ENCODE results near the gene KPNA5. TPM values are rescaled to one million over a fixed set of nuclear protein-coding genes. Genes with fewer than 3 reads are reported as not detected.
"Not testable (repeated sequence)": the region's sequence is repeated elsewhere in the genome, so short reads cannot be mapped to it uniquely, and the experiment has no call there.

KPNA5 gene
- total RNA-seq, 2 experiments from 2014 or later: 10.4 to 13.6 TPM

DNA sequence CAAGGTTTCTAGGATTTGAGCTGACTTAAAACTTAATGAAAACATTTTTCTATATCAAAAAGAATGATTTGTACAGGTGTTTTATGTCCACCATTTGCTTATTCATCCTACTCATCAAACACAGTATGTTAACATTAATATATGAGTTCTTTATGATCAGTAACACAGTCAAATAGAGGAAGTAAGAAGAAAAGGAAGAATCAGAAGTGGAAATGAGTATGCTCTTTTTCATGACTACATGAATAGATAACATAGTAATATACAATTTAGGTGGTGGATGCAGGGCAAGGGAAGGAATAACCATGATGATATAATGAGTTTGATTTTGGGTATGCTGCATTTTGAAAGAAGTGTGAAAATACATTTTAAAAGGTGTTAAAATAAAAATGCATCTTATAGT is 16.5 kb downstream of the KPNA5 start:
- Mint-ChIP-seq H3K27me3 (no peaks in the 10 kb centered on the region), H3K36me3 (ENCODE audit: low read depth) (peaks cover 41% of the 10 kb centered on the region), H3K27ac (no peak overlapping the region), H3K4me1 (peaks cover 41% of the 10 kb centered on the region), H3K4me3 (no peak overlapping the region), H3K9me3 (ENCODE audit: low read depth) (no peaks in the 10 kb centered on the region)
- no peak for ATAC-seq
- ChIA-PET CTCF (no interaction called here), POLR2A (no interaction called here)
- intact Hi-C loops (cut with DNase I, micrococcal nuclease): no loop called here
- DNase-seq: no peak

- POLR2A ChIA-PET: not testable (repeated sequence)
Measured at GRCh38 chr6:116703888-116704287, 22.9 kb downstream of the KPNA5 start.

DNA sequence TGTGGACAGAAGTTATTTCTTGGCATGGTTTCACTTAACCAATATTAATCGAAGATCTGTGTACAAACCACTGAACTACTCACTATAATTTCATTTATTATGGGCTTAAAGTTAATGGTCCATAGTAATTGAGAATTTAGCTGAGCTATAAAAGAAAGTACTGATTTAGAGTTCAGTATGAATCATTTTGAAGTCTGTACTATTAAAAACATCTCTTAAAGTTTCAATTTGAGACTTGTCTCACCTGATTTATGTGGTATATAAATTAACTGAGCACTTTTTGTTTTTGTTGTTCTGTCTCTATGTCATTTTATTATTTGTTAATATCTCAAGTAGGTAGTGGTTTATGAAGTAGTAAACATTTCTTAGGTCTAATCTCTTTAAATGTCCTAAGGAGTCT is 24.9 kb downstream of the KPNA5 start:
- H3K36me3 Mint-ChIP-seq (ENCODE audit: low read depth): peaks cover 36% of the 10 kb centered on the region

More at GRCh38 chr6:116703888-116704287, 22.9 kb downstream of the KPNA5 start:
- H3K36me3 Mint-ChIP-seq (ENCODE audit: low read depth): peaks cover 43% of the 10 kb centered on the region
- intact Hi-C loops (cut with DNase I, micrococcal nuclease); H3K9me3 Mint-ChIP-seq (ENCODE audit: low read depth); DNase-seq; H3K27ac Mint-ChIP-seq; H3K27me3 Mint-ChIP-seq; H3K4me3 Mint-ChIP-seq; ATAC-seq; H3K4me1 Mint-ChIP-seq: not testable (repeated sequence)
- CTCF ChIA-PET: interaction anchor here (0.6 kb wide), 1 partner anchor 52 kb away, joined by 3 read pairs; no protein-coding TSS in a partner anchor

GRCh38 chr6:116714296-116714695 is 33.3 kb downstream of the KPNA5 start:
- CTCF ChIA-PET: no interaction called here

More for the DNA sequence above, 24.9 kb downstream of the KPNA5 start:
- CTCF ChIA-PET: interaction anchor here (1.3 kb wide), 1 partner anchor 11 kb away, joined by 3 read pairs; no protein-coding TSS in a partner anchor
- intact Hi-C loops (cut with DNase I, micrococcal nuclease): no loop called here
- peaks cover 4% of the 10 kb centered on the region for H3K4me1 Mint-ChIP-seq
- no peak overlapping the region for H3K4me3 Mint-ChIP-seq
- H3K27me3 Mint-ChIP-seq: no peaks in the 10 kb centered on the region
- DNase-seq (no peak), ATAC-seq (no peak)
- H3K9me3 Mint-ChIP-seq (ENCODE audit: low read depth): no peaks in the 10 kb centered on the region
- POLR2A ChIA-PET: no interaction called here
- no peak overlapping the region for H3K27ac Mint-ChIP-seq

DNA sequence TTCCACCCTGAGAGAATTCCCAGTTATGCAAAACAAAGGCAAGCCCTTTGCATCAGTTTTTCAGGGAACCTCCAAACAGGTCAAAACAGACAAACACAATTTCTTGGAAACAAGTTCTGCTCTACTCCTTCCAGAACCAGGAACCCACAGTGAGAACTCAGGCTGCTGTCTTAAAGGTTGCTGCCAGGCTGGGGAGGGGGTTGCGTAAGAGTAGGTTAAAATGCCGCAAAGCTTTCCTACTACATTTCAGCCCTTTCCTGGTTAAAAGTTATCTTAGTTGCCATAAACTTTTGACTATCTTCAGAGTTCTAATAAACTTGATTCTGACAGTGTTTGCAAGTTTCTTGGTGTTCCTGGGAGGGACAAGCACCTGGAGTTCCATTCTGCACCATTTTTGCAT is 33.8 kb downstream of the KPNA5 start:
- intact Hi-C loops (cut with DNase I, micrococcal nuclease): no loop called here
- Mint-ChIP-seq H3K27me3 (no peaks in the 10 kb centered on the region), H3K9me3 (ENCODE audit: low read depth) (no peaks in the 10 kb centered on the region), H3K27ac (no peak overlapping the region), H3K36me3 (ENCODE audit: low read depth) (peaks cover 44% of the 10 kb centered on the region), H3K4me1 (peaks cover 17% of the 10 kb centered on the region), H3K4me3 (no peak overlapping the region)
- POLR2A ChIA-PET: no interaction called here
- CTCF ChIA-PET: interaction anchor here (0.6 kb wide), 1 partner anchor 97 kb away, joined by 3 read pairs; no protein-coding TSS in a partner anchor
- DNase-seq: no peak
- ATAC-seq: no peak

More at GRCh38 chr6:116714296-116714695, 33.3 kb downstream of the KPNA5 start:
- Mint-ChIP-seq H3K9me3 (ENCODE audit: low read depth) (no peaks in the 10 kb centered on the region), H3K36me3 (ENCODE audit: low read depth) (peaks cover 44% of the 10 kb centered on the region), H3K4me1 (peaks cover 17% of the 10 kb centered on the region), H3K27me3 (no peaks in the 10 kb centered on the region), H3K4me3 (no peak overlapping the region), H3K27ac (no peak overlapping the region)
- ATAC-seq (no peak), DNase-seq (no peak)
- POLR2A ChIA-PET: no interaction called here
- intact Hi-C loops (cut with DNase I, micrococcal nuclease): no loop called here

GRCh38 chr6:116726947-116727346 is 45.9 kb downstream of the KPNA5 start:
- Mint-ChIP-seq H3K4me1 (no peaks in the 10 kb centered on the region), H3K27ac (no peak overlapping the region), H3K27me3 (no peaks in the 10 kb centered on the region), H3K36me3 (ENCODE audit: low read depth) (peaks cover 52% of the 10 kb centered on the region), H3K4me3 (no peak overlapping the region), H3K9me3 (ENCODE audit: low read depth) (no peaks in the 10 kb centered on the region)
- intact Hi-C loops (cut with DNase I, micrococcal nuclease): no loop called here
- ChIA-PET POLR2A (no interaction called here), CTCF (no interaction called here)
- no peak for DNase-seq
- ATAC-seq: no peak

GRCh38 chr6:116730513-116730912 is 49.5 kb downstream of the KPNA5 start:
- peaks cover 55% of the 10 kb centered on the region for H3K36me3 Mint-ChIP-seq (ENCODE audit: low read depth)
- H3K4me1 Mint-ChIP-seq: no peaks in the 10 kb centered on the region
- peaks cover 4% of the 10 kb centered on the region for H3K9me3 Mint-ChIP-seq (ENCODE audit: low read depth)
- H3K4me3 Mint-ChIP-seq: no peak overlapping the region
- ChIA-PET CTCF (no interaction called here), POLR2A (no interaction called here)
- no peaks in the 10 kb centered on the region for H3K27me3 Mint-ChIP-seq
- no peak overlapping the region for H3K27ac Mint-ChIP-seq
- no peak for DNase-seq
- intact Hi-C loops (cut with DNase I, micrococcal nuclease): no loop called here
- ATAC-seq: no peak

DNA sequence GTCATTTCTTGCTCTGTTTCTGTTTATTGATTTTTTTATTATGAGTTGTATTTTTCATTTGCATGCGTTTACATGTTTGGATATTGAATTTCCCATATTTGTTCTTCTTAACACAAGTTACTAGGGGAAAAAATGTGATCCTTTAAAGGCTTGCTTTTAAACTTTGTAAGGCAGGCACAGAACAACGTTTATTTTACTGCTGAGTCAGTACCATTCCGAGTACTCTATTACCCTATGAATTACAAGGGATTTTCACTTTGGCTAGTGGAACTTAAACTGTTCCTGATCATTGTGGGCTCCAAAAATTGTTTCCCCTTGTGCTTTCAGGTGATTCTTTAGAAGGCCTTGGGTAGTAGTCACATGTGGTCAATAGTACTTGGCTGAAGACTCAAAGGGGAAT is 56.0 kb downstream of the KPNA5 start:
- ChIA-PET POLR2A (no interaction called here), CTCF (no interaction called here)
- no peak overlapping the region for H3K27ac Mint-ChIP-seq
- ATAC-seq (no peak), DNase-seq (no peak)
- peaks cover 41% of the 10 kb centered on the region for H3K36me3 Mint-ChIP-seq (ENCODE audit: low read depth)
- peaks cover 29% of the 10 kb centered on the region for H3K9me3 Mint-ChIP-seq (ENCODE audit: low read depth)
- H3K4me3 Mint-ChIP-seq: no peak overlapping the region
- H3K27me3 Mint-ChIP-seq: no peaks in the 10 kb centered on the region
- intact Hi-C loops (cut with DNase I, micrococcal nuclease): no loop called here
- H3K4me1 Mint-ChIP-seq: no peaks in the 10 kb centered on the region

DNA sequence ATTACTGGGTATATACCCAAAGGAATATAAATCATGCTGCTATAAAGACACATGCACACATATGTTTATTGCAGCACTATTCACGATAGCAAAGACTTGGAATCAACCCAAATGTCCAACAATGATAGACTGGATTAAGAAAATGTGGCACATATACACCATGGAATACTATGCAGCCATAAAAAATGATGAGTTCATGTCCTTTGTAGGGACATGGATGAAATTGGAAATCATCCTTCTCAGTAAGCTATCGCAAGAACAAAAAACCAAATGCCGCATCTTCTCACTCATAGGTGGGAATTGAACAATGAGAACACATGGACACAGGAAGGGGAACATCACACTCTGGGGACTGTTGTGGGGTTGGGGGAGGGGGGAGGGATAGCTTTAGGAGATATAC is 59.5 kb downstream of the KPNA5 start:
- H3K4me3 Mint-ChIP-seq; H3K4me1 Mint-ChIP-seq; H3K27ac Mint-ChIP-seq; POLR2A ChIA-PET; H3K27me3 Mint-ChIP-seq; CTCF ChIA-PET; ATAC-seq; intact Hi-C loops (cut with DNase I, micrococcal nuclease); DNase-seq: not testable (repeated sequence)
- peaks cover 23% of the 10 kb centered on the region for H3K36me3 Mint-ChIP-seq (ENCODE audit: low read depth)
- H3K9me3 Mint-ChIP-seq (ENCODE audit: low read depth): peaks cover 30% of the 10 kb centered on the region

DNA sequence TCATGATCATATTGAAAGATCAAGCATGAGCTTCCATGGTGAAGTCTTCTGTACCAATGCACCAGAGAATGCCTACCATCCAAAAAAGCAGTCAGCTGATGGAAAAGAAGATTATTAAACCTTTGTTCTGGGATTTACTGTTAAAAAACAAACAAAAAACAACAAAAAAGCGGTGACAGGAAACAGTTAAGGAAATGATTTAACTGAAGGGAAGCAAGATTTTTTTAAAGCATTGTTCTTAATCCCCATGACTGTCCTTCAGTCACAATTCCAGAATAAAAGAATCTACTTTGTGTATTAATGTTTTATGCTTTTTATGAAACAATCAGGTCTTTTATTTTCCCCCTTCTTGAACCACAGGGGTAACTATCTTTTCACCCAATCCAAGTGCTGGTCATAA is 60.6 kb downstream of the KPNA5 start:
- CTCF ChIA-PET: no interaction called here
- POLR2A ChIA-PET: no interaction called here
- no peaks in the 10 kb centered on the region for H3K4me1 Mint-ChIP-seq
- DNase-seq: no peak
- H3K27ac Mint-ChIP-seq: no peak overlapping the region
- no peaks in the 10 kb centered on the region for H3K27me3 Mint-ChIP-seq
- H3K4me3 Mint-ChIP-seq: no peak overlapping the region
- intact Hi-C loops (cut with DNase I, micrococcal nuclease): no loop called here
- no peak for ATAC-seq
- H3K36me3 Mint-ChIP-seq (ENCODE audit: low read depth): peaks cover 14% of the 10 kb centered on the region
- H3K9me3 Mint-ChIP-seq (ENCODE audit: low read depth): peaks cover 25% of the 10 kb centered on the region

DNA sequence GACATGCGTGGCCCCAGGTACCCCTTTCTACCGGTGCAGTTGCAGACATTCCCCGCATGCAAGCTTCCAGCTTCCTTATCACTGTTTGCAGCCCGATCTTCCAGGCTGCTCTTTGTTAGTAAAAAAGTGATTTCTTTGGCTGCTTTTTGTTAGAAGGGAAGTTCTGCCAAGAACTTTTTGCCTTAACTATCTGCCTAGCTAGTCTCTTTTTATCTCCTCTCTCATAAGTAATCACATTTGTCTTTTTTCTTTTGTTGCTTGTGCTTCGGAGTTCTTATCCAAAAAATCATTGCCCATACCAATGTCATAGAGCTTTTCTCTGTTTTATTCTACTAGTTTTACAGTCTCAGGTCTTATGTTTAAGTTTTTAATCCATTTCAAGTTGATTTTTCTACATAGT is 64.2 kb downstream of the KPNA5 start:
- Mint-ChIP-seq H3K4me3 (no peak overlapping the region), H3K27me3 (no peaks in the 10 kb centered on the region), H3K36me3 (ENCODE audit: low read depth) (no peaks in the 10 kb centered on the region), H3K4me1 (no peaks in the 10 kb centered on the region), H3K9me3 (ENCODE audit: low read depth) (peaks cover 10% of the 10 kb centered on the region), H3K27ac (no peak overlapping the region)
- ATAC-seq (no peak), DNase-seq (no peak)
- POLR2A ChIA-PET: no interaction called here
- CTCF ChIA-PET: no interaction called here
- intact Hi-C loops (cut with DNase I, micrococcal nuclease): no loop called here

DNA sequence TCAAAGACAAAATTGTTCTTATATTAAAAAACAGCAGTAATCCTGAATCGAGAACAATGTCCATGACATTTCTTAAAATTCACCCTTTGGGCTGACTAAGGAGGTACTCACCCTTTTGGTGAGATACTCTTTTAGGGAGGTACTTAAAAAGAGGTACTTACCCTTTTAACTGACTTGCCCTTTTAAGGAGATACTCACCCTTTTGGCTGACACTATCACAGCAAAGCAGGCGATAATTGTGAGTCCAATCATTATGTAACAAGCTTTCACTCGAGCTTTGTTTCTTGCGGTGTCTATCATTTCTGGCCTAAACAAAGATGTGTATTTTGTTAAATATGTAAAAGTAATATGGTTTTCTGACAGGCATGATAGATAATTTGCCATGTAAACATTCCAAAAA is 80.8 kb downstream of the KPNA5 start:
- H3K27ac Mint-ChIP-seq: no peak overlapping the region
- peak; percentile 44 for ATAC-seq
- CTCF ChIA-PET: no interaction called here
- POLR2A ChIA-PET: no interaction called here
- H3K4me3 Mint-ChIP-seq: no peak overlapping the region
- intact Hi-C loops (cut with DNase I, micrococcal nuclease): no loop called here
- no peaks in the 10 kb centered on the region for H3K9me3 Mint-ChIP-seq (ENCODE audit: low read depth)
- no peaks in the 10 kb centered on the region for H3K36me3 Mint-ChIP-seq (ENCODE audit: low read depth)
- peaks cover 9% of the 10 kb centered on the region for H3K4me1 Mint-ChIP-seq
- DNase-seq: no peak
- H3K27me3 Mint-ChIP-seq: peaks cover 40% of the 10 kb centered on the region

GRCh38 chr6:116762235-116762634 is 81.2 kb downstream of the KPNA5 start:
- Mint-ChIP-seq H3K9me3 (ENCODE audit: low read depth) (no peaks in the 10 kb centered on the region), H3K4me1 (peaks cover 9% of the 10 kb centered on the region), H3K27me3 (peaks cover 43% of the 10 kb centered on the region), H3K36me3 (ENCODE audit: low read depth) (no peaks in the 10 kb centered on the region), H3K4me3 (no peak overlapping the region), H3K27ac (no peak overlapping the region)
- ATAC-seq (no peak), DNase-seq (no peak)
- POLR2A ChIA-PET: no interaction called here
- CTCF ChIA-PET: no interaction called here
- intact Hi-C loops (cut with DNase I, micrococcal nuclease): no loop called here

Data from activated CD4-positive, alpha-beta T cell treated with anti-CD3 and anti-CD28 coated beads for 36 hours (primary cell).